ELR (cell line): ENCODE data around the gene PDZD2.
"Not testable (repeated sequence)": the region's sequence is repeated elsewhere in the genome, so short reads cannot be mapped to it uniquely, and the experiment has no call there.

Source experiments
- DNase-seq: peaks from one replicate; pipeline ENCODE4 v3.0.0-alpha.2; 2015; ENCODE audit warnings: low read depth

PDZD2 gene

DNA sequence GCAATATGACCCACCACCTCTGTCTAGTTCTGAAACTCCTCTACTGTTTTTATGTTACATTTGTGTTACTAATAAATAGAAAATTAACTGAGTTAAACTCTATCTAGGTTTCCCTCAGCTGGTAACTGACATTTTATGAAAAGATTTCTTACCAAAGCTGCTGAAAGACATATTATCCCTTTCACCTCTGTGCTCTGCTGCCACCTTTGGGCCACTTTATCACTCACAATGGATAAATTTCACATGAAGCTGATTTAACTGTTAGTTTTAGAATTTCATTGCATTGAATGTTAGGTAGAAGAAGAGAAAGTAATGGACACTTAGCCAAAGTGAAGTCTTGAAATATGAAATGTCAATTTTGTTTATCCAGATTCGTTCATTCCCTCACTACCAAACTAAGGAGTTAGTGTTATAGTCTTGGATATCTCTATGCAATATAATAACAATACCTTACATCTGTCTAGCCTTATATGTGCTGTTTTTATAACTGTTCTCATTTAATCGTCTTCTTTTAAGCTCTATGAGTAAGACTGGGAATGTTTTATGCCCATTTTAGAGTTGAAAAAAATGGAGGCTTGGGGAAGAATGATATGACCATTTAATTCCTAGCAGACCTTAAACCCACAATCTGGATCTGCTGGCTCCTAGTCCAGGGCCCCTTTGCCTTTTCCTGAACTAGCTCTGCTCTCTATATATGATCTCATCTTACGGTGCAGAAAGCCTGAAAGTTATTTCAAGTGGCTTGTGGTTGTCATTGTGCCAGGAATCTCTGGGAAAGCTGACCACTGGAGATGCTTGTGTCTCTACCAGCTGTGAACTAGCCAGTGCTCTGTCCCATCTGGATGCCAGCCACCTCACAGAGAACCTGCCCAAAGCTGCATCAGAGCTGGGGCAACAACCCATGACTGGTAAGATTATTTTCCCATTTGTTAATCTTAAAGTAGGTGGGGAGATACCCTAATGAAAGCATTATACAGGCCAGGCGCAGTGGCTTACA lies 438.1 kb downstream of the PDZD2 start:
- peak; percentile 72 for DNase-seq

DNA sequence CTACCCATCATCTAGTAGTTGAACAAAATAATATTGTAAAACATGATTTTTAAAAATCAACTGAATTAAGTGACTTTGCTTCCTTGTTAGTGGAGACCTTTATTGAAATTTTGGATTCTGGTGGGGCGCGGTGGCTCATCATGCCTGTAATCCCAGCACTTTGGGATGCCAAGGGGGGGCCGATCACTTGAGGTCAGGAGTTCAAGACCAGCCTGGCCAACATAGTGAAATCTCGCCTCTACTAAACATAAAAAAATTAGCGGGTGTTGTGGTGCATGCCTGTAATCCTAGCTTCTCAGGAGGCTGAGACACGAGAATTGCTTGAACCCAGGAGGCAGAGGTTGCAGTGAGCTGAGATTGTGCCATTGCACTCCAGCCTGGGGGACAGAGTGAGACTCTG lies 439.9 kb downstream of the PDZD2 start:
- DNase-seq, result not testable (repeated sequence)

DNA sequence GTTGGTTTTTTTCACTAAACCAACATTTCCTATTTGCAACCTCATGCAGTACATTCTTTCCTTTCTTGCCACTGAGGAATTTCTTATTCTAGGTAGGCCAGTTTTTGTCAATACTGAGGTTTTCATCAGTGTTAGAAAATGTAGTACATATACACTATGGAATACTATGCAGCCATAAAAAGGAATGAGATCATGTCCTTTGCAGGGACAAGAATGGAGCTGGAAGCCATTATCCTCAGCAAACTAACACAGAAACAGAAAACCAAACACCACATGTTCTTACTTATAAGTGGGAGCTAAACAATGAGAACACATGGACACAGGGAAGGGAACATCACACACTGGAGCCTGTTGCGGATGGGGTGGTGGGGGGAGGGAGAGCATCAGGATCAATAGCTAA lies 441.6 kb downstream of the PDZD2 start:
- not testable (repeated sequence) for DNase-seq

DNA sequence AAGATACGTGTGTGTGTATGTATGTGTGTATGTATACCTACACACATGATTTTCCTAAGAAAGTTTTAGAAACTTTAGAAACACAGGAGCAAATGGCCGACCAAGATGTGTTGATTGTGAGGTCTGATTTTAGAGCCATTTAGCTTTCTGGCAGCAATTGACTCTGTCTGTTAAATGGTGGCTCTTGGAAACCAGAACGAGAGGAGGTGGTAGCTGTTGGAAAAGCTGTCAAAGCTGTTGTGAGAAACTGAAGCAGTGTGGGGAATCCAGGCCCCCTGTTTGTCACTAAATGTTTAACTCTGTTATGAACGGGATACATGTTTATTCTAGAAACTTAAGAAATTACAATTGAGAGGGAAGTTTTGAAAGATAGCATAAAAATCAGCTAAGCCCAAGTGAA lies 443.8 kb downstream of the PDZD2 start:
- DNase-seq, result no peak

DNA sequence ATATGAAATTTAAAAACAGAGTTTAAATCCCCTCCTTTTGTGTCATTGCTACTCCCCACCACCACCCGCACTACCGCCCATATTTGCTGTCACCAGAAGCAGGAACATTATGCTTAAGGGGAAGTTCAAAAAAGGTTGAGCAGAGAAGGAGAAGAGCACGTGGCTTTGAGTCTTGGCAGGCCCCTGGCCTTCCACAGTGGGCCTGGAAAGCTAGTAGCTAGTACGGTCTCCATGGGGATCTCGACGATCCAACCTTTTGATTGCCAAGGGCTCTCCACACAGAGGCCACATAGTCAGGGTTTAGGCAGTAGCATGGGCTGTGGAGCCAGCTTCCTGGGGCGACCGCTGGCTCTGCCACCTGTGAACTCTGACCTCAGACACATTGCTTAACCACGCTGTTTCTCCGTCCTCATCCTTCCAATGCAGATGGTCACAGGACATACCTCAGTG lies 445.1 kb downstream of the PDZD2 start:
- no peak for DNase-seq

DNA sequence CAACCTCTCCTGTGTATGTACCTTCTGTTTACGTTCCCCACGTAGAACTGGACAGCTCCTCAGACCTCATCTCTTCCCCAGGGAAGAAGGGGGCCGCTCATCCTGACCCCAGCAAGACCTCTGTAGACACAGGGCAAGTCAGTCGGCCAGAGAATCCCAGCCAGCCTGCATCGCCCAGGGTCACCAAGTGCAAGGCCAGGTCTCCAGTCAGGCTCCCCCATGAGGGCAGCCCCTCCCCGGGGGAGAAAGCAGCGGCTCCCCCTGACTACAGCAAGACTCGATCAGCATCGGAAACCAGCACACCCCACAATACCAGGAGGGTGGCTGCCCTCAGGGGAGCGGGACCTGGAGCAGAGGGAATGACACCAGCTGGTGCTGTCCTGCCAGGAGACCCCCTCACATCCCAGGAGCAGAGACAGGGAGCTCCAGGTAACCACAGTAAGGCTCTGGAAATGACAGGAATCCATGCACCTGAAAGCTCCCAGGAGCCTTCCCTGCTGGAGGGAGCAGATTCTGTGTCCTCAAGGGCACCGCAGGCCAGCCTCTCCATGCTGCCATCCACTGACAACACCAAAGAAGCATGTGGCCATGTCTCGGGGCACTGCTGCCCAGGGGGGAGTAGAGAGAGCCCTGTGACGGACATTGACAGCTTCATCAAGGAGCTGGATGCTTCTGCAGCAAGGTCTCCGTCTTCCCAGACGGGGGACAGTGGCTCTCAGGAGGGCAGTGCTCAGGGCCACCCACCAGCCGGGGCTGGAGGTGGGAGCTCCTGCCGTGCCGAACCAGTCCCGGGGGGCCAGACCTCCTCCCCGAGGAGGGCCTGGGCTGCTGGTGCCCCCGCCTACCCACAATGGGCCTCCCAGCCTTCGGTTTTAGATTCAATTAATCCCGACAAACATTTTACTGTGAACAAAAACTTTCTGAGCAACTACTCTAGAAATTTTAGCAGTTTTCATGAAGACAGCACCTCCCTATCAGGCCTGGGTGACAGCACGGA lies 448.5 kb downstream of the PDZD2 start:
- DNase-seq, result no peak

DNA sequence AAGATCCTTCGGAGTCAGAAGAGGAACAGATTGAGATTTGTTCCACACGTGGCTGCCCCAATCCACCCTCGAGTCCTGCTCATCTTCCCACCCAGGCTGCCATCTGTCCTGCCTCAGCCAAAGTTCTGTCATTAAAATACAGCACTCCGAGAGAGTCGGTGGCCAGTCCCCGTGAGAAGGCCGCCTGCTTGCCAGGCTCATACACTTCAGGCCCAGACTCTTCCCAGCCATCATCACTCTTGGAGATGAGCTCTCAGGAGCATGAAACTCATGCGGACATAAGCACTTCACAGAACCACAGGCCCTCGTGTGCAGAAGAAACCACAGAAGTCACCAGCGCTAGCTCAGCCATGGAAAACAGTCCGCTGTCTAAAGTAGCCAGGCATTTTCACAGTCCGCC lies 449.3 kb downstream of the PDZD2 start:
- no peak for DNase-seq

DNA sequence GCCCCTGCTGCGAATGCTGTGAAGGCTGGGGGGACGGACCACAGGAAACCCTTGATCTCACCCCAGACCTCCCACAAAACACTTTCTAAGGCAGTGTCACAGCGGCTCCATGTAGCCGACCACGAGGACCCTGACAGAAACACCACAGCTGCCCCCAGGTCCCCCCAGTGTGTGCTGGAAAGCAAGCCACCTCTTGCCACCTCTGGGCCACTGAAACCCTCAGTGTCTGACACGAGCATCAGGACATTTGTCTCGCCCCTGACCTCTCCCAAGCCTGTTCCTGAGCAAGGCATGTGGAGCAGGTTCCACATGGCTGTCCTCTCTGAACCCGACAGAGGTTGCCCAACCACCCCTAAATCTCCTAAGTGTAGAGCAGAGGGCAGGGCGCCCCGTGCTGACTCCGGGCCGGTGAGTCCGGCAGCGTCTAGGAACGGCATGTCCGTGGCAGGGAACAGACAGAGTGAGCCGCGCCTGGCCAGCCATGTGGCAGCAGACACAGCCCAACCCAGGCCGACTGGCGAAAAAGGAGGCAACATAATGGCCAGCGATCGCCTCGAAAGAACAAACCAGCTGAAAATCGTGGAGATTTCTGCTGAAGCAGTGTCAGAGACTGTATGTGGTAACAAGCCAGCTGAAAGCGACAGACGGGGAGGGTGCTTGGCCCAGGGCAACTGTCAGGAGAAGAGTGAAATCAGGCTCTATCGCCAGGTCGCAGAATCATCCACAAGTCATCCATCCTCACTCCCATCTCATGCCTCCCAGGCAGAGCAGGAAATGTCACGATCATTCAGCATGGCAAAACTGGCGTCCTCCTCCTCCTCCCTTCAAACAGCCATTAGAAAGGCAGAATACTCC lies 450.4 kb downstream of the PDZD2 start:
- no peak for DNase-seq

DNA sequence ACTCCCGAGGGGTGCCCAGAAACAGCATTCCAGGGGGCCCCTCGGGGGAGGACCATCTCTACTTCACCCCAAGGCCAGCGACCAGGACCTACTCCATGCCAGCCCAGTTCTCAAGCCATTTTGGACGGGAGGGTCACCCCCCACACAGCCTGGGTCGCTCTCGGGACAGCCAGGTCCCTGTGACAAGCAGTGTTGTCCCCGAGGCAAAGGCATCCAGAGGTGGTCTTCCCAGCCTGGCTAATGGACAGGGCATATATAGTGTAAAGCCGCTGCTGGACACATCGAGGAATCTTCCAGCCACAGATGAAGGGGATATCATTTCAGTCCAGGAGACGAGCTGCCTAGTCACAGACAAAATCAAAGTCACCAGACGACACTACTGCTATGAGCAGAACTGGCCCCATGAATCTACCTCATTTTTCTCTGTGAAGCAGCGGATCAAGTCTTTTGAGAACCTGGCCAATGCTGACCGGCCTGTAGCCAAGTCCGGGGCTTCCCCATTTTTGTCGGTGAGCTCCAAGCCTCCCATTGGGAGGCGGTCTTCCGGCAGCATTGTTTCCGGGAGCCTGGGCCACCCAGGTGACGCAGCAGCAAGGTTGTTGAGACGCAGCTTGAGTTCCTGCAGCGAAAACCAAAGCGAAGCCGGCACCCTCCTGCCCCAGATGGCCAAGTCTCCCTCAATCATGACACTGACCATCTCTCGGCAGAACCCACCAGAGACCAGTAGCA lies 451.3 kb downstream of the PDZD2 start:
- DNase-seq, result no peak

DNA sequence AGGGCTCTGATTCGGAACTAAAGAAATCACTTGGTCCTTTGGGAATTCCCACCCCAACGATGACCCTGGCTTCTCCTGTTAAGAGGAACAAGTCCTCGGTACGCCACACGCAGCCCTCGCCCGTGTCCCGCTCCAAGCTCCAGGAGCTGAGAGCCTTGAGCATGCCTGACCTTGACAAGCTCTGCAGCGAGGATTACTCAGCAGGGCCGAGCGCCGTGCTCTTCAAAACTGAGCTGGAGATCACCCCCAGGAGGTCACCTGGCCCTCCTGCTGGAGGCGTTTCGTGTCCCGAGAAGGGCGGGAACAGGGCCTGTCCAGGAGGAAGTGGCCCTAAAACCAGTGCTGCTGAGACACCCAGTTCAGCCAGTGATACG lies 451.8 kb downstream of the PDZD2 start:
- no peak for DNase-seq

DNA sequence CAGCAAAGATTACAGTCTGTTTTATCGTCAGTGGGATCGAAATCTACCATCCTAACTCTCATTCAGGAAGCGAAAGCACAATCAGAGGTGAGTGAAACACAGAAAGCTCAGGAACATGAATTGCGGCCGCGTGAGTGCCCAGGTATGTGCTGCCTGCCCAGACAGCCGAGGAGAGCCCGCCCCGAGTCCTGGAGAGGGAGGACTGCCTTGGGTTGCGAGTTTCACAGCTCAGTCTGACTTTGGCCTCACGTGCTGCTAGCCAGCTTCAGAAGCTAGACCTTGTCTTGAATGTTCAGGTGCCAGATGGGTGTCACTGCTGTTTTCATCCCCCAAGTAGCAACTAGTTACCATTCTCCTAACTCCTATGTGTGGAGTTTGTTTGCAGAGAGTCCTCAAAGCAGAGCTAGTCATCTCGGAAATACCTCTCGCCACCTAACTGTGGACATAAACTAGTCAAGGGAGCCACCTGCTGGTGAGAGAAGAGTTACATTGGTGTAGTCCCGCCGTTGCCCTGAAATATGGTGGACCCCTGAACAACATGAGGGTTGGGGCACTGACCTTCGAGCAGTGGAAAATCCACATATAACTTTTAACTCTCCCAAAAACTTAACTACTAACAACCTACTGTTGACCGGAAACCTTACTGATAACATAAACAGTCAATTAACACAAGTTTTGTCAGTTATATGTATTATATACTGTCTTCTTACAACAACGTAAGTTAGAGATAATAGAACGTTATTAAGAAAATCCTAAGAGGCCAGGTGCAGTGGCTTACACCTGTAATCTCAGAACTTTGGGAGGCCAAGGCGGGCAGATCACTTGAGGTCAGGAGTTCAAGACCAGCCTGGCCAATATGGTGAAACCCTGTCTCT lies 454.2 kb downstream of the PDZD2 start:
- peak; percentile 86 for DNase-seq

DNA sequence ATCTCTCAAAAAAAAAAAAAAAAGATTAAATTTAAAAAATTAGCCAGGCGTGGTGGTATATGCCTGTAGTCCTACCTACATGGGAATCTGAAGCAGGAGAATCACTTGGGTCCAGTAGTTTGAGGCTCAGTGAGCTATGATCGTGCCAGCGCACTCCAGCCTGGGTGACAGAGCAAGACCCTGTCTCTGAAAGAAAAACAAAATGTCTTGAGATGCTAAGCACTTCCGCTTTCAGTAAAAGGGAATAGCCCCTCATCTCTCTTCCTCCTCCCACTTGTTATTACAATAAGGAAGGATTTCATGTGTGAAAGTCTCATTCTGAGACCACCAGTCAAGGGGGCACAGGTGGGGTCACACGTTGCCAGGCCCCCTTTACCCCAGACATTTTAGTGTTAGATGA lies 455.8 kb downstream of the PDZD2 start:
- no peak for DNase-seq

DNA sequence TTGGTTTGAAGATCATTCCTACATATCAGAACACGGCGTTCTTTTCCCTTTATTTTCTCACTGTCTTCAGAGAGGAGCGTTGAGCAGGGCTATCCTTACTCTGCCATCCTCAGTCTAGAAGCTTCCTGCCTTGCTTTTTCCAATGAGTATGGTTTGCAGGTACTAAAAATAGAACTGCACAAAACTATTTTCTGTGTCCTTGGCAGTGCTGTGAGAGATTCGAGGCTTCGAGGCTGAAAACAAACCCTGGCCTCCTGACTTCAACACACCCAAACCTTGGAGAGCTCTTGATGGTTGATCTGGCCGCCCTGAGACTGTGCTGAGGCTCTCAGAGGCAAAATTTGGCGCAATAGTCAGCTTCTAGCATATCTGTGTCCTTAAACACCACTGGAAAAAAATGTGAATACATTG lies 456.3 kb downstream of the PDZD2 start:
- DNase-seq, result no peak

DNA sequence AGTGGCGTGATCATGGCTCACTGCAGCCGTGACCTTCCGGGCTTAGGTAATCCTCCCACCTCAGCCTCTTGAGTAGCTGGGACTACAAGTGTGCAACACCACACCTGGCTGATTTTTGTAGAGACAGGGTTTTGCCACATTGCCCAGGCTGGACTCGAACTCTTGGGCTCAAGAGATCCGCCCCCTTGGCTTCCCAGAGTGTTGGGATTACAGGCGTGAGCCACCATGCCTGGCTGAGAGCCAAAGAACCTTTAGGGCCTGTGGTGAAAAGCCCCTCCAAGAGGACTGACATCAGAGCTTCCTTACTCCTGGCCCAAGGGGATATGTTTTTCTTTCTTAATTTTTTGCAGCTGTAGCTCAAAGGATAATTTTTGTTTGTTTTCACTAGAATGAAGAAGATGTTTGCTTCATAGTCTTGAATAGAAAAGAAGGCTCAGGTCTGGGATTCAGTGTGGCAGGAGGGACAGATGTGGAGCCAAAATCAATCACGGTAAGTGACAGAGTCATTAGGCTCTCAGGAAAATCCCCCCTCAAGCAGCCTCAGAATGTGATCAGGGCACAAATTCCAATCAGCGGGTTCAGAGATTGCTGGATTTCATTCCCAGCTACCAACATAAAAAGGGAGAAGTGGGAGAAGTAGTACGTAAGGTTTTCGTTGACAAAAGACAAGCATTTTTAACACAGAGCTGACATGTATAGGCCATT lies 458.1 kb downstream of the PDZD2 start:
- DNase-seq, result no peak

DNA sequence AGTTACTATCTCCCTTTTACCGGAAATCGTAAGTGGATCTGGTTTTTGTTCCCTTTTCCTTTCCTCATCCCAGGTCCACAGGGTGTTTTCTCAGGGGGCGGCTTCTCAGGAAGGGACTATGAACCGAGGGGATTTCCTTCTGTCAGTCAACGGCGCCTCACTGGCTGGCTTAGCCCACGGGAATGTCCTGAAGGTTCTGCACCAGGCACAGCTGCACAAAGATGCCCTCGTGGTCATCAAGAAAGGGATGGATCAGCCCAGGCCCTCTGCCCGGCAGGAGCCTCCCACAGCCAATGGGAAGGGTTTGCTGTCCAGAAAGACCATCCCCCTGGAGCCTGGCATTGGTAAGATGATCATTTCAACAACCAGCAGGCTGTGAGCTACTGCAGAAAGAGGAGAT lies 459.4 kb downstream of the PDZD2 start:
- no peak for DNase-seq

DNA sequence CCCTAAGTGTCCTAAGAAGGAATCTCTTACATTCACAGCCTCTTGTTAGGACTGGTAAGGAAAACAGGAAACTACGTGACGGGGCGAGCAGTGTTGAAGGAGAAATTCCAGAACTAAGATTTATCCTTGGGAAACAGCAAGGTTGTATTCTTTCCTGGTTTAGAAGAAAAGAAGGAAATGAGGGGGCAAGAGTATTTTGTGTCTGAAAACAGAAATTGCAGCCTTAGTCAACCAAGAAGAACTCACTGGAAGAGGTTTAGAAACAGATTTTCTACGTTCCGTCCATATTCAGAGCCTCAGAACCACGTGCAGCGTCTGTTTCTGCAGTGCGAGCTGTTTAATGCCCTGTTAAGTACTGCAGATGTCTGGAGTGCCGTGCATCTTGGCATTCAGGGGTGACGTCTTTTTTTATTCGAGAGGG lies 460.0 kb downstream of the PDZD2 start:
- DNase-seq, result no peak

DNA sequence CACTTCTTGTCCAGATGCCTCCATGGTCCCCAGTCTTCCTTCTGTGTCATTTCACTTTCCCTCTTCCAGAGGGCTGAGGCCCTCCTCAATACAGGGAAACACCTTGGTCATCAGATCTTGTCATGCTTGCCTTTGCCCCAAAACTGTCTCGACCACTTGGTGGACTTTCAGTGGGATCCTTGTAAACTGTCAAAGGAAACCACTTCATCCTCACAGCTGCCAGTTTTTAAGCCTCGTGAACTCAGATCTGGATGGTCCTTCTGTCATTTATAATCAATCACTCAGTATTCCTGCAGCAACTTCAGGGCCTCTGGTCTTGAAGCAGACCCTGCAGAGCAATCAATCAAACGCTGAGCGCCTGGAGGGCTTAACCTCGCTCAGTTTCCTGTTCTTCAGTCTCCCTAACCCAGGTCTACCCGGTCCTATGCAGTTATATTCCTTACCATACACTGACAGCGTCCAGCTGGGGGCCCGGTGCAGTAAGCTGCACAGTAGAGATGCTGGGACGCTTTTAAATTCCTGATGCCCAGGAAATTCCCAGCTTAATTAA lies 460.6 kb downstream of the PDZD2 start:
- DNase-seq, result no peak

DNA sequence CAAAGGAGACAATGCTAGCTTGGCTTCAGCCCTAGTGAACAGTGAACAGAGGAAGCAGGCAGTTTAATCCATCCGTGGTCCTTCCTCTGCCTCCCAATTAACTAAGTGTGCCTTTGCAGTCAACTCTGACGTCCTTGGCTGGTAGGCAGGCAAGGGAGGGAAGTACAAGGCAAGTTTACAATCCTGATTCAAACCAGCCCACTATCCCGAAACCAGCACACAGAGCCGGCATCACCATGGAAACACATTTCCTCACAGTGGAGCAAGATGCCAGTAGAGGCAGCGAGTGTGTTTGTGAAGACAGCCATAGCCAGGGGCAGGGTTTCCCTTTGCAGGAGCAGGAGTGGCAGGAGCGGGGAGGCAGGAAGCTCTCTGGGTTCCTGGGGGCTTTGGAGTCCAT lies 461.3 kb downstream of the PDZD2 start:
- no peak for DNase-seq

DNA sequence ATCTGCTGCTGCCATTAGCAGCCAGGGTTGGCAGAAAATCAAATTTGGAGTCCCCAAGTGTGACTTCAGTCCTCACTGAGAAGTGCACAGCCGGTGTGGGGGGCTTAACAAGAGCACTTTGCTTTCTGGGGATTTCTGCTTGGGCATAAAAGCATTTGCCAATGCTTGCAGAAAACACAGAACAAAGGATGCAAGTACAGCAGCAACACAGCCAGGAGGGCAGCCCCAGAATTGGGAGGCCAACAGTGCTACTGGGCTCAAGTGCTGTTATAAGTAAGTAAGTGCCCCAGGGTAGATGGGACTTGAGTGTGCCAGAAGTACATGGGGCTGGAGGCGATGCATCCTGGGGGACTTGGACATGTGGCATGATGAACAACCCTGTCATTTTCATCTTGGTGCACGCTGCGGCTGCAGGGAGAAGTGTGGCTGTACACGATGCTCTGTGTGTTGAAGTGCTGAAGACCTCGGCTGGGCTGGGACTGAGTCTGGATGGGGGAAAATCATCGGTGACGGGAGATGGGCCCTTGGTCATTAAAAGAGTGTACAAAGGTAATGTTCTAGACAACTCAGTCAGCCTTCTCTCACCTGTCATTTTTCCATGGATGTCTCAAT lies 461.9 kb downstream of the PDZD2 start:
- DNase-seq, result no peak
